Neural progenitor cell (in vitro differentiated cells): ENCODE results near the gene MYBPC1. TPM values are rescaled to one million over a fixed set of nuclear protein-coding genes. Genes with fewer than 3 reads are reported as not detected.

Experiments used
- DNase-seq: peaks from one replicate; pipeline ENCODE4 v3.0.0-alpha.2; 2016; ENCODE audit warnings: low spot score
- H2AFZ ChIP-seq: fragments of 200-600 bp; sonication (generic); replicated peaks from 2 replicates; pipeline ENCODE4 v1.6.1; 2016; ENCODE audit warnings: antibody characterized with exemption
- H3F3A ChIP-seq: fragments of 200-600 bp; sonication (generic); 2 replicates; pipeline ENCODE4 v1.6.1; 2016; ENCODE audit warnings: antibody characterized with exemption, low read depth
- H3K27ac ChIP-seq: fragments of 200-600 bp; sonication (generic); 2 replicates; pipeline ENCODE4 v1.5.1; 2016; ENCODE audit warnings: mild to moderate bottlenecking
- H3K27me3 ChIP-seq: fragments of 200-600 bp; sonication (generic); 2 replicates; pipeline ENCODE4 v1.6.1; 2016; ENCODE audit warnings: mild to moderate bottlenecking, moderate library complexity
- H3K36me3 ChIP-seq: fragments of 200-600 bp; sonication (generic); 2 replicates; pipeline ENCODE4 v1.5.1; 2016
- H3K4me1 ChIP-seq: fragments of 200-600 bp; sonication (generic); 2 replicates; pipeline ENCODE4 v1.6.1; 2016; ENCODE audit warnings: mixed run types
- H3K4me2 ChIP-seq: fragments of 200-600 bp; sonication (generic); 2 replicates; pipeline ENCODE4 v1.6.1; 2016
- H3K4me3 ChIP-seq: fragments of 200-600 bp; sonication (generic); 2 replicates; pipeline ENCODE4 v1.5.1; 2016
- H3K79me2 ChIP-seq: fragments of 200-600 bp; sonication (generic); 2 replicates; pipeline ENCODE4 v1.6.1; 2016; ENCODE audit warnings: low read depth
- H3K9ac ChIP-seq: fragments of 200-600 bp; sonication (generic); 2 replicates; pipeline ENCODE4 v1.6.1; 2016
- H3K9me3 ChIP-seq: fragments of 200-600 bp; sonication (generic); 2 replicates; pipeline ENCODE4 v1.5.1; 2016; ENCODE audit warnings: low read depth
- H4K20me1 ChIP-seq: fragments of 200-600 bp; sonication (generic); 2 replicates; pipeline ENCODE4 v1.6.1; 2016; ENCODE audit warnings: low read depth
- H3K27ac Mint-ChIP-seq: 3 replicates; pipeline ENCODE4 v1.8.0; 2021; ENCODE audit warnings: mixed read lengths
- H3K27me3 Mint-ChIP-seq: 2 replicates; pipeline ENCODE4 v1.8.0; 2022; ENCODE audit warnings: low read depth, mild to moderate bottlenecking, inconsistent platforms, moderate library complexity, mixed read lengths; ENCODE audit not compliant: insufficient read depth
- H3K36me3 Mint-ChIP-seq: 3 replicates; pipeline ENCODE4 v1.8.0; 2021; ENCODE audit warnings: mixed read lengths
- H3K4me1 Mint-ChIP-seq: 3 replicates; pipeline ENCODE4 v1.8.0; 2021; ENCODE audit warnings: mixed read lengths
- H3K4me3 Mint-ChIP-seq: 3 replicates; pipeline ENCODE4 v1.8.0; 2021; ENCODE audit warnings: mild to moderate bottlenecking, moderate library complexity, mixed read lengths
- H3K9me3 Mint-ChIP-seq: 3 replicates; pipeline ENCODE4 v1.8.0; 2020; ENCODE audit warnings: mixed read lengths
- CTCF ChIP-seq: fragments of 200-600 bp; sonication (generic); IDR thresholded peaks from 2 replicates; pipeline ENCODE4 v1.5.1; 2017; ENCODE audit warnings: antibody characterized with exemption, mild to moderate bottlenecking
- EZH2 ChIP-seq: fragments of 200-600 bp; sonication (generic); IDR thresholded peaks from 2 replicates; pipeline ENCODE4 v1.6.1; 2017; ENCODE audit warnings: antibody characterized with exemption, mild to moderate bottlenecking, moderate library complexity
- EZH2phosphoT487 ChIP-seq: fragments of 200-600 bp; sonication (generic); IDR thresholded peaks from 2 replicates; pipeline ENCODE4 v1.6.1; 2017; ENCODE audit warnings: antibody characterized with exemption
- total RNA-seq: library from RNA; depleted of rRNA; stranded (reverse); fragments of >200 nt; gene quantifications from 2 replicates; pipeline ENCODE4 v1.2.3, GENCODE V29; 2015; ENCODE audit warnings: low replicate concordance

The MYBPC1 gene
- total RNA-seq, 1 donor from 2014 or later = not detected

GRCh38 chr12:101720118-101720517, 125.3 kb downstream of the MYBPC1 start:
- H3F3A ChIP-seq = no peaks in the 10 kb centered on the region
- H3K4me2 ChIP-seq = no peak overlapping the region
- no peaks in the 10 kb centered on the region for H3K79me2 ChIP-seq
- no peaks in the 10 kb centered on the region for H3K4me1 ChIP-seq
- H3K4me3 Mint-ChIP-seq = no peak overlapping the region
- TF ChIP-seq CTCF = no peak
- no peak for TF ChIP-seq EZH2phosphoT487
- no peak for TF ChIP-seq EZH2
- no peak for DNase-seq
- no peak overlapping the region for H3K9ac ChIP-seq
- H3K4me1 Mint-ChIP-seq = no peaks in the 10 kb centered on the region
- H3K27me3 Mint-ChIP-seq = no peaks in the 10 kb centered on the region
- no peaks in the 10 kb centered on the region for H4K20me1 ChIP-seq
- H3K27me3 ChIP-seq = no peaks in the 10 kb centered on the region
- H3K4me3 ChIP-seq = no peak overlapping the region
- no peak overlapping the region for H3K27ac ChIP-seq
- peaks cover 3% of the 10 kb centered on the region for H3K36me3 Mint-ChIP-seq
- no peaks in the 10 kb centered on the region for H3K36me3 ChIP-seq
- no peak overlapping the region for H2AFZ ChIP-seq
- H3K9me3 ChIP-seq = no peaks in the 10 kb centered on the region
- H3K27ac Mint-ChIP-seq = no peak overlapping the region
- no peaks in the 10 kb centered on the region for H3K9me3 Mint-ChIP-seq

- Mint-ChIP-seq H3K4me1 (no peaks in the 10 kb centered on the region), H3K9me3 (no peaks in the 10 kb centered on the region), H3K4me3 (no peak overlapping the region), H3K27ac (no peak overlapping the region), H3K27me3 (no peaks in the 10 kb centered on the region), H3K36me3 (peaks cover 3% of the 10 kb centered on the region)
- Histone ChIP-seq H3K36me3 (no peaks in the 10 kb centered on the region), H3K9me3 (no peaks in the 10 kb centered on the region), H3K79me2 (no peaks in the 10 kb centered on the region), H3K4me1 (no peaks in the 10 kb centered on the region), H2AFZ (no peak overlapping the region), H3K4me2 (no peak overlapping the region), H3K27ac (no peak overlapping the region), H4K20me1 (no peaks in the 10 kb centered on the region), H3F3A (no peaks in the 10 kb centered on the region), H3K4me3 (no peak overlapping the region), H3K27me3 (no peaks in the 10 kb centered on the region), H3K9ac (no peak overlapping the region)
- DNase-seq = no peak
- TF ChIP-seq EZH2 (no peak), EZH2phosphoT487 (no peak), CTCF (no peak)
These were observed 127.6 kb downstream of the MYBPC1 start for GRCh38 chr12:101722392-101722791.

GRCh38 chr12:101727098-101727497, 132.3 kb downstream of the MYBPC1 start:
- Mint-ChIP-seq H3K27me3 (no peaks in the 10 kb centered on the region), H3K27ac (no peak overlapping the region), H3K9me3 (no peaks in the 10 kb centered on the region), H3K4me1 (no peaks in the 10 kb centered on the region), H3K4me3 (no peak overlapping the region), H3K36me3 (peaks cover 1% of the 10 kb centered on the region)
- H3K4me3 ChIP-seq = no peak overlapping the region
- no peak for TF ChIP-seq EZH2phosphoT487
- TF ChIP-seq CTCF = no peak
- TF ChIP-seq EZH2 = no peak
- no peak for DNase-seq
- H3K79me2 ChIP-seq = no peaks in the 10 kb centered on the region
- H3K9me3 ChIP-seq = no peaks in the 10 kb centered on the region
- H3K27me3 ChIP-seq = no peaks in the 10 kb centered on the region
- H3K36me3 ChIP-seq = no peaks in the 10 kb centered on the region
- no peak overlapping the region for H3K27ac ChIP-seq
- no peaks in the 10 kb centered on the region for H4K20me1 ChIP-seq
- no peaks in the 10 kb centered on the region for H3K4me1 ChIP-seq
- H3F3A ChIP-seq = no peaks in the 10 kb centered on the region
- H3K9ac ChIP-seq = no peak overlapping the region
- H2AFZ ChIP-seq = no peak overlapping the region
- H3K4me2 ChIP-seq = no peak overlapping the region
